NCI-H510A (cell line): ENCODE data around the gene CELSR1.
"Not testable (repeated sequence)": the region's sequence is repeated elsewhere in the genome, so short reads cannot be mapped to it uniquely, and the experiment has no call there.

ENCODE experiments used
- DNase-seq: peaks from one replicate; lab custom pipeline; 2025; lab: John Stamatoyannopoulos, UW

The CELSR1 gene

GRCh38 chr22:46532416-46532815, 5.0 kb downstream of the CELSR1 start:
- no peak for DNase-seq

- no peak for DNase-seq
Measured at GRCh38 chr22:46531581-46532175, 5.7 kb downstream of the CELSR1 start.

DNA sequence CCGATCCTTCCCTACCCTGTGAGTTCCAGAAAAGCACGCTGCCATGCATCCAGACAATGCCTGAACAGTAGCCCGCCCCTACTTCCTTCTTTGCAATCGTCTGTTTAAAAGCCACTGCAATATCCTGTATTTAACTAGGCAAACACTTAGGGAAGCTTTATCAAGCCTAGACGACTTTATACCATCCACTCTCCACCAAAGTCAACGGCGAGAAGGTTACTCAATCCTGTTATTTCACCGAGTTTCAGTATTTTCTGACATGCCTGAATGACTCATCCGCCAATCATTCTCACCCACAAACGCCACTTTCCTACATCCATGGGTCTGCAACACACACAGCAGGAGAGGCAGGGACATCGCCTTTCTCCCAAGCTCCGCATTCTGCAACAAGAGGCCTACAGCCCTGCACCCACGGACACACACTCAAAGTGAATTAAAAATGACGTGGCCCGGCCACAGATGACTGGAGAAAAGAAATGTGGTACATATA, 9.3 kb downstream of the CELSR1 start:
- DNase-seq: peak; percentile 17

GRCh38 chr22:46526244-46526839, 11.1 kb downstream of the CELSR1 start:
- no peak for DNase-seq

DNA sequence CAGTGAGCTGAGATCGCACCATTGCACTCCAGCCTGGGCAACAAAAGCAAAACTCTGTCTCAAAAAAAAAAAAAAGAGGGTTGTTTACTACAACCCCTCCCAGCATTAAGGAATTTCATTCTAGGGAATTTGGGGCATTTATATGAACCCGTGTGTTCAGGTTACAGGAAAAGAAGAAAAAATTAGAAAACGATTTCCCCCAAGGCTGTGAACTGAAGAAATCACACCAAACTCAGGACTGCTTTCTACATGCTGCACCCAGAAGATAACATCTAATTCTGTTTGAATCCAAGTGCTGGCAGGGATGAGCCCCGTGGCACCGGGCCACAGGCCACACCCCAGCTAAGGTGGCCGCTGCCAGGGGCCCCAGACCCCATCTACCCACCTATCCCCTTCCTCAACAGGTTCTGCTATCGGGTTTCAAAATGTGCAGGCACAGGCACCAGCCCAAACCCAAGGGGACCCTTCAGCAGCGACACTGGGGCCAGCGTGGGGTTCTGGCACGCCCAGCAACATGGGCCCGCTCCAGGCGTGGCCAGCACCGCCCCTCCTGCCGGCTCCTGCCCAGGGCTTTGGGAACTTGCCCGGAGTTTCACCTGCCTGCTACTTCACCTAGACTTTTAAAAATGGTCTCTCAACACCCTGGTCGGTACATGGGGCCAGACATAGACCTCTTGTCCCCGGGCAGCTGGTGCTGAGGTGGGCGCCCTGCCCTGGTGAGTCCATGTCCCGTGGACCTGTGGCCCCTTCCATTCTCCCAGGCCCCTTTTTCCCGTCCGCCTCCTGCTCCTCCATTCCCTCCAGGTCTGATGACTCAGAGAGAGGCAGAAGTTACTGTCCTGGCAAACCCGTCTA, 11.8 kb downstream of the CELSR1 start:
- no peak for DNase-seq

GRCh38 chr22:46524203-46524740, 13.1 kb downstream of the CELSR1 start:
- no peak for DNase-seq

DNA sequence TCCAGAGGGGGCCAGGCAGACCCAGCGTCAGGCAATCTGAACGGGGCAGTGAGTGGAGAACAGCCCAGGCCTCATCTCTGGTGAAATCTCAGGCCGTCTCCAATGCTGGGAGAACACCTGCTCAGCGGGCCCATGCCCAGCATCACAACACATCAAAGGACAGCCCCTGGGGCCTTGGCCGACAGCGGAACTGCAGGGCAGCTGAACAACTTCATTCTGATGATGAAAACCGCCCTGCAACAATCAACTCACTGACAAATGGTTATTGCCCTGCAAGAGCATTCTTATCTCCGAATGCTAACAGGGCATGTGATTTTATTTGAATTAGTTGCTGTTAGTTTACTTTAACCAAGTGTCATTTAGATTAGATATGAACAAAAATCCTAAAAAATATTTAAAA, 14.6 kb downstream of the CELSR1 start:
- DNase-seq: no peak

DNA sequence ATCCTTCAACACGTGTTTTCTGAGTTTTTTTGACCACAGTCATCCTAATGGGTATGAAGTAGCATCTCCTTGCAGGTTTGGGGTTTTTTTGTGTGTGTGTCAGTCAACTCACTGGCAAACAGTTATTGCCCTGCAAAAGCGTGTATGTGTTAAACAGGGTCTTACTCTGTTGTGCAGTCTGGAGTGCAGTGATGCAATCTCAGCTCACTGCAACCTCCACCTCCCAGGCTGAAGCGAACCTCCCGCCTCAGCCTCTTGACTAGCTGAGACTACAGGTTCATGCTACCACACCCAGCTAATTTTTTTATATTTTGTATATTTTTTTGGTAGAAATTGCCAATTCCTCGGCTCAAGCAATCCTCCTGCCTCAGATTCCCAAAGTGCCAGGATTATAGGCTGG, 15.4 kb downstream of the CELSR1 start:
- no peak for DNase-seq

- no peak for DNase-seq
Measured at GRCh38 chr22:46520880-46521279, 16.5 kb downstream of the CELSR1 start.

GRCh38 chr22:46519377-46519776, 18.0 kb downstream of the CELSR1 start:
- DNase-seq: no peak

- DNase-seq: no peak
Measured at GRCh38 chr22:46518542-46519325, 18.7 kb downstream of the CELSR1 start.

DNA sequence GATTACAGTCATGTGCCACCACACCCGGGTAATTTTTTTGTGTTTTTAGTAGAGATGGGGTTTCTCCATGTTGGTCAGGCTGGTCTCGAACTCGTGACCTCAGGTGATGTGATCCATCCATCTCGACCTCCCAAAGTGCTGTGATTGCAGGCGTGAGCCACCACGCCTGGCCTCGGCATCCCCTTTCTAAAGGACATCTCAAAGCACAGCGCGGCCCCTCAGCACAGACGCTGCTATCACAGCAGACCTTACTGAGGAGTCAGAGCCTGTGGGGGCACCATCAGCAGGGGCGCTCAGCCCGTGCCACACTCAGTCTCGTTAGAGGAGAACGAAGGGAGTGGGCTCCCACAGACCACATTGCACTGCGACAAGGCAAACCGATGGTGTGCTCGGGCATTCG, 19.4 kb downstream of the CELSR1 start:
- DNase-seq: no peak

DNA sequence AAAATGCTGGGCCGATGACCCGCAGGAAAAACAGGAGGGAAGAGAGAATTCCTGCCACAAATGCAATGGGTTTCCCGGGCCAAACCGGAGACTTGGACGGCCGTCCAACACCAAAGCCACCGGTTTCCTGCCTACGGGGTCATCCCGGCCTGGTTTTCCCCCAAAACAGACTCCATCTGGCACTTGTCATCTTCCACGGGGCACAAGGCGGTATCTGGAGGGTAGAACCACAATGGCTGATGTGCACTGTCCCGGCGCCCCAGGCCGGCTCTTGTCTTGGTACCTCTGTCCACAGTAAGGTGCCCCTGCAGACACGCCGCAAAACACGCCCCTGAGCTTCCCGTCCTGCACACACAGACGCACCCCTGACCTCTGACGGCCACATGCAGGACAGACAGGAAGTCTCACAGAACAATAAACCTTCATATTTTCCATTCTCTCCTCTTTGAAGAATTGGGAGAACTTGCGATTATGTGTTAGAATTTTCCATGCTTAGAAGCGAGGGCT, 20.1 kb downstream of the CELSR1 start:
- no peak for DNase-seq

GRCh38 chr22:46516638-46517037, 20.8 kb downstream of the CELSR1 start:
- no peak for DNase-seq

- DNase-seq: not testable (repeated sequence)
Measured at GRCh38 chr22:46516112-46516487, 21.3 kb downstream of the CELSR1 start.

DNA sequence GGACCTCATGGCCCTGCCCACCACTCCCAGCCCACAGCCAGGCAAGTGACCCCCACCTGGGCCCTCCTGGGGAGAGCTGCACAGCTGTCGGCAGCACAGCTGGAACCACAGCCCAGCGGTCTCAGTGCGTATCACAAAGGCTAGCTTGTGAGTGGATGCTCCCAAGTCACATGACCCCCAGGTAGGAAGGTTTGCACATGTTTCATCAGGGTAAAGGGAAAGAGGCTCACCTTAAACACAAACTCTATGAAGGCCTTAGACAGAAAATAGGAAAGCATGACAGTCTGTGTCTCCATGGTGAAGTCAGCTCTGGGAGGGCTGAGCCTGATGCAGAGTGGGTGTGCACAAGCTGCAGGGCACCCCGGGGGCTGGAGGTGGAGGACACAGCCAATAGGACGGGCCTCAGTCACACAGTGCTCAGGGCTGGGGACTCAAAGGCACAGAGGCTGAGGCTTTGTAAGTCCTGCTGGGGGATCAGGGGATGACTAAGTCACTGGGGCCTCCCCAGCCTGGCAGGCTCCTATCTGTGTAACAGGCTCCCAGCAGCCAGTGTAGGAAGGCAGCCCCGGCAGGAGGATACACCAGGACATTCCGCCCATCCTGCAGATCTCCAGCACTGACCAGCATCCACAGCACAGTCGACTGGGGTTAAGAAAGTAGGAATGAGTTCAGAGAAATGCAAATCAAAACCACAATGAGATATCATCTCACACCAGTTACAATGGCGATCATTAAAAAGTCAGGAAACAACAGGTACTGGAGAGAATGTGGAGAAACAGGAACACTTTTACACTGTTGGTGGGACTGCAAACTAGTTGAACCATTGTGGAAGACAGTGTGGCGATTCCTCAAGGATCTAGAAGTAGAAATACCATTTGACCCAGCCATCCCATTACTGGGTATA, 22.0 kb downstream of the CELSR1 start:
- no peak for DNase-seq

DNA sequence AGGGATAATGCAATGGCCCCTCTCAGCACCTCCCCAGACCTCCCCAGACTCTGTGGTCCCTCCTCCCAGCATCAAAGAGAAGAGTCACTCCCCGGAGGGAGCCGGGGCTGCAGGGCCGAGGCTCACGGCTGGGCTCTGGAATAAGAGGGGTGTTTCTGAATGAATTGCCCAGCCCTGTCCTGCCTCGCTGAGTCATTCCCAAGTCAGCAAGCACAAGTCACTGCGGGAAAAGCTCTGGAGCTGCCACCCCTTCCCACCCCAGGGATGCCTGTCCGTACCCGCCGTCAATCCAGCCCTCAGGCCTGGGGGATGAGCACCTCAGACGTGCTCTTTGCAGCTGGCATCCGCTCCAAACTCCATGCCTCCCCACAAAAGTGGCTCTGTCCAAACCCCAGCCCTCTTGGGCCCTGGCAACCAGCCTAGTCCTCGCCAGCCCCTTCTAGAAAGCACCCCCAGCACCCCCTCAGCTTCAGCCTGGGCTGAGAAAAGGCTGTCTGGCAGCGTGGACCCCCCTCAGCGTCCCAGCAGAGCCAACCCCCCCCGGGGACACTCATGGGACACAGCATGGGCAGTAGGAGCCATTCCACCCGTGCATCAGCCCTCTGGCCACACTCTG, 22.7 kb downstream of the CELSR1 start:
- no peak for DNase-seq

DNA sequence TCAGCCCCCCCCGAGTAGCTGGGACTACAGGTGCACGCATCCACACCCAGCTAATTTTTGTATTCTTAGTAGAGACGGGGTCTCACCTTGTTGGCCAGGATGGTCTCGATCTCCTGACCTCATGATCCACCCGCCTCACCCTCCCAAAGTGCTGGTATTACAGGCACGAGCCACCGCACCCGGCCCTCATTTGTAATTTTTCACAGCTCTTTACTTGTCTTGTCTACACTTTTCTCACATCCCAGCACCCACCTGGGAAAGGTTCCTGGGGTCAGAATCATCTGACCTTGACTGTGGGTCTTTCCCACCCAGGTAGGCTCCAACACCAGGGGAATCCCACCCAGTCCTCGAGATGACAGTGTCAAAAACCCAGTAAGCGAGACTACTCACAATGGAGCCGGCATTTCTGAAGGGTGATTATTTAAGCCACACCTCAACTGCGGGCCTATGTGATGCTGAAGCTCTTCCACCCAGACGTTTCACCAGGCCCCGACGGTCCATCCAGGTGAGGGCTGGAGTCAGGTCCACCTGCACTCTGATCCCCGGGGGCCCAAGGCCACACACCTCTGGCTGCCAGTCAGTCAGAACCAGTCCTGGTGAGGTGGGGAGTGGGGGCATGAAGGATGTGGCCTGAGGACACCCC, 23.4 kb downstream of the CELSR1 start:
- no peak for DNase-seq

DNA sequence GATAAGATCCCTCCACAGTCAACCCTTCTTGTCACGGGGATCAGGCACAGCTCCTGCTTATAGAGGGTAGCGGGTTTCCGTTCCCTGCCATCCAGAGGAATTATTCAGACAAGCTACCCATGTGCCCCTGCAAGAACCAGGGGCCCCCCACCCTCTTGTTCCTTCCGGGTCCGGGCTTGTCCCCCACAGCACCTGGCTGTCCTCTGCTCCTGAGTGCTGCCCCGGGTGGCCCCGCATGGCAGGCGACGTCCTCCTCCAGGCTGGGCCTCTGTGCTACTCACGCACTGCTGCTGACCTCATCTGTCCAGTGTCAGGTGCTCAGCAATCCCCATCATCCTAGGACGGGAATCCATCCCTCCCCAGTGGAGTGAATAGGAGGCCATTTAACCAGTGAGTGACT, 24.7 kb downstream of the CELSR1 start:
- no peak for DNase-seq

GRCh38 chr22:46512039-46512370, 25.4 kb downstream of the CELSR1 start:
- no peak for DNase-seq
